Diencephalon (tissue), 1 donor: Measurements from ENCODE around the gene OVOL2. TPM values are rescaled to one million over a fixed set of nuclear protein-coding genes. Genes with fewer than 3 reads are reported as not detected.

ENCODE experiments used
- small RNA-seq: library from RNA; depleted of rRNA; stranded (forward); fragments of <200 nt; gene quantifications from one replicate; pipeline ENCODE3, GENCODE V24; 2014
- total RNA-seq: library from RNA; depleted of rRNA; stranded (reverse); fragments of >200 nt; gene quantifications from one replicate; pipeline ENCODE4 v1.2.3, GENCODE V29; 2014

Gene OVOL2
- not detected for total RNA-seq

DNA sequence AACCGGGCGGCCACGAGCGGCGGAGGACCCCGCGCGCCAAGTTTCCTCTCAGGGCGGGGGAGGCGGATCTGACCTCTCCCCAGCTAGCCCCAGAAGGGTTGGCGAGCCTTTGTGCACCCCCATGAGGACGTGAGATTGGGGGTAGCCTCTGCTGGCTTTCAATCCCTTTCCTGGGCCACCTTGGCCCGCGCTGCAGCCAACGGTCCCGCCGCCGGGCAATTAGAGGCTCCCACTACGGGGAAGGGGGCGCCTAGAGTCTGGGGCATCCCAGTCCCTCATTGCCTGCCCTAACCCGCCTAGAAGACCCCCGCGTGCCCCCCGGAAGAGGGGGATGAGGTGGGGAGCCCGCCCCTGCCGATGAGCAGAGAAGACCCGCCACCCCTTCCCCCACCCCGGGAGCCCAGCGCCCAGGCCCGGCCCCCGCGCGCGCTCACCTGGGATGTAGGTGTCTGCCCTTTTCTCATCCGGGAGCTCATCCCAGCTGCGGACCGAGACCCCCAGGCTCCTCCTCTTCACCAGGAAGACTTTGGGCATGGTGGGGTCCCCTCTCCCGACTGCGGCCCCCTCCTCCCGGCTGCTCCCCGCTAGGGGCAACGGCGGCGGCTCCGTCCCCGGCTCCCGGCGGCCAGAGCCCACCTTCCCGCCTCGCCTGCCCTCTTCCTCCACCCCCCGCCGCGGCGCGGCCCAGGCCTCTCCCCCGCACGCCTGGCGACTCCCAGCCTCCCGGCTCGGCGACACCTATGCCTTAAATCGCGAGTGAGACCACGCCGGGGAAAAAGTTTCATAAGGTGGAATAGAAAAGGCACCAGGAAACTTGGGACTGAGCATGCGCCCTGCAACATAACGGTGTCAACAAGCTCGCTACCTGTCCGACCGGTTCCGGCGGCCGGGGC, at the start of gene OVOL2:
Gene OVOL2, minus strand, starts transcription at position 816 of the 893 bp plus-strand sequence. Its CDS starts 282 bp downstream, at position 534.

Small RNA genes within 50 kb of the gene (small RNA-seq; reads per million reads assigned to genes)
- not detected for gene RNU7-137P

Other genes starting within 250 kb of the OVOL2 start
- 81.0 TPM for gene SNX5, start 89.1 kb downstream of the OVOL2 start, total RNA-seq
- 10.1 TPM for gene MGME1, start 88.9 kb downstream of the OVOL2 start, total RNA-seq
- gene KAT14, start 79.9 kb upstream of the OVOL2 start, total RNA-seq, result 27.7 TPM
- 11.3 TPM for gene PET117, start 79.9 kb upstream of the OVOL2 start, total RNA-seq
- 17.5 TPM for gene ZNF133, start 230.6 kb upstream of the OVOL2 start, total RNA-seq